Astrocyte of the spinal cord (primary cell): ENCODE results near the gene LRP1-AS.

ENCODE experiments used
- DNase-seq: peaks from one replicate; pipeline ENCODE4 v3.0.0; 2011; ENCODE audit warnings: low read depth, low spot score
- H3K4me3 ChIP-seq: 2 replicates; pipeline ENCODE4 v1.5.1; 2011; ENCODE audit warnings: low read depth, mild to moderate bottlenecking, low read length, moderate library complexity
- in situ Hi-C: cut with HindIII; loops from 2 replicates; pipeline ENCODE4 v1.10.0; 2017; ENCODE audit warnings: low sequenced_read_pairs
- TF ChIP-seq, protein P1 (sequence below): IDR thresholded peaks from 2 replicates; pipeline ENCODE4 v1.5.1; 2012; ENCODE audit warnings: low read depth, mild to moderate bottlenecking, low read length, inconsistent platforms

Gene LRP1-AS

DNA sequence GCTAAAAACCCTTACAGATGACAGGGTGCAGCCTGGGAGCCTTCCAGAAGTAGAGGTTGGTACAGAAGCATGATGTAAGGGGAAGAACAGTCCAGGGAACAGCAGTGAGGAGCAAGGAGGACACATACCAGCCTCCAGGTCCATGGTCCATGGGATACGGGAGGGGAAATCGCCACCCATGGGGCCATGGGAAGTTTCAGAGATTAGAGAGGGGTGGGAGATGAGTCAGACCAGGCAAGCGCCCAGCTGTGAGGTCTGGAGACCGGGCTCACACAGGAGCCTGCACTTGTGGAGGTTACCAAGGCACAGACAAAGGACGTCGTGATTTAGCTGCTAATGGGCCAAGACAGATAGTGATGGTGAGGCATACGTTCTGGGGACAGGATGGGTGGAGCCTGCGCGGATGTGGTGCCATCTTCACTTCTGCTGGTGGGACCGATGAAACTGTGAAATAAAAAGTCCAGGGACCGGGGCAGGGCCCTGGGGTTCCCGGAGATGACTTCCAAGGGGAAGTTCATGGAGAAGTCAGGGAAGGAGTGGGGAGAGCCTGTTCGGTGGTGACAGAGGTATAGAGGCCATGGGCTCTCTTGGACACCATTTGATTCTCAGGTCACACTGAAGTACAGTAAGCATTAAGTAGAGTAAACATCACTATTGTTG, 17.7 kb upstream of the LRP1-AS start:
- peak; percentile 53 for DNase-seq
- in situ Hi-C loops, result no loop called here
- TF ChIP-seq, protein P1, sequence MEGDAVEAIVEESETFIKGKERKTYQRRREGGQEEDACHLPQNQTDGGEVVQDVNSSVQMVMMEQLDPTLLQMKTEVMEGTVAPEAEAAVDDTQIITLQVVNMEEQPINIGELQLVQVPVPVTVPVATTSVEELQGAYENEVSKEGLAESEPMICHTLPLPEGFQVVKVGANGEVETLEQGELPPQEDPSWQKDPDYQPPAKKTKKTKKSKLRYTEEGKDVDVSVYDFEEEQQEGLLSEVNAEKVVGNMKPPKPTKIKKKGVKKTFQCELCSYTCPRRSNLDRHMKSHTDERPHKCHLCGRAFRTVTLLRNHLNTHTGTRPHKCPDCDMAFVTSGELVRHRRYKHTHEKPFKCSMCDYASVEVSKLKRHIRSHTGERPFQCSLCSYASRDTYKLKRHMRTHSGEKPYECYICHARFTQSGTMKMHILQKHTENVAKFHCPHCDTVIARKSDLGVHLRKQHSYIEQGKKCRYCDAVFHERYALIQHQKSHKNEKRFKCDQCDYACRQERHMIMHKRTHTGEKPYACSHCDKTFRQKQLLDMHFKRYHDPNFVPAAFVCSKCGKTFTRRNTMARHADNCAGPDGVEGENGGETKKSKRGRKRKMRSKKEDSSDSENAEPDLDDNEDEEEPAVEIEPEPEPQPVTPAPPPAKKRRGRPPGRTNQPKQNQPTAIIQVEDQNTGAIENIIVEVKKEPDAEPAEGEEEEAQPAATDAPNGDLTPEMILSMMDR, result no peak

DNA sequence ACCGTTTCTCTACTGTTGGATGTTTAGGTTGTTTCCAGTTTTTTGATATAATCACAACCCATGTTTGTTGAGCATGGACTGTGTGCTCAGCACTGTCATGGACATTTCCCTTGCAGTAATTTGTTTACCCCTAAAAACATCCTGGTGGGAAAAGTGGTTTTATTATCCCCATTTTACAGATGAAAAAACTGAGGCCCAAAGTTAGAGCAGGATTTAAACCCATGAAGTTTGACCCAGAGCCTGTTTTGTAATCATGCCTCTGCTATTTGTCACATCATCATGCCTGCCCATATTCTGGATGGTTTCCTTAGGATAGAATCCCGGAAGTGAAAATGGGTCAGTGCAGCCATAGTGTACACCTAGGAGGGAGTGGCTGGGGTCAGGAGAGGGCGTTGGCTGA, 17.0 kb upstream of the LRP1-AS start:
- DNase-seq, result no peak
- in situ Hi-C loops, result no loop called here
- TF ChIP-seq, protein P1, result no peak
- H3K4me3 ChIP-seq, result no peak overlapping the region

More for the DNA sequence above, 17.7 kb upstream of the LRP1-AS start:
- H3K4me3 ChIP-seq, result no peak overlapping the region

DNA sequence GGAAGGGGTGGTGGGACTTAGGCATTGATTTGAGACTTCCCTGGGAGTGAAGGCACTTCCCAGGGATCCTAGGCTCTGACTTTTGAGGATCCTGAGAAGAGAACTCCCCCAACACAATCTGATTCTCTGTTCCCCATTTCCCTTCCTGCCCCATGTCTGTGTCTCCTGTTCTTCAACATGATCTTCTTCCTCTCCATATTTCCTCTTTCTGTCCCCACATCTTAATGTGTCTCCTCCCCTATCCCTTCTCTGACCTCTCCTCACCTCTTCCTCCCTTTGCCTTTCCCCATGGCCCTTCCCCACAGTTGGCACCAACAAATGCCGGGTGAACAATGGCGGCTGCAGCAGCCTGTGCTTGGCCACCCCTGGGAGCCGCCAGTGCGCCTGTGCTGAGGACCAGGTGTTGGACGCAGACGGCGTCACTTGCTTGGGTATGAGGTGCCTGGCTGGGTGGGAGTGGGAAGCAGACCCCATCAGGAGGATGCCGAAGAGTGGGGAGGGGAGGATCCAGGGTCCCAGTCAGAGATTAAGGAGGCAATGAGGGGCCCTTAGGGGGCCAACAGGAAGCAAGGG, 15.2 kb upstream of the LRP1-AS start:
- TF ChIP-seq, protein P1, result no peak
- in situ Hi-C loops, result no loop called here
- DNase-seq, result no peak
- H3K4me3 ChIP-seq, result no peak overlapping the region

DNA sequence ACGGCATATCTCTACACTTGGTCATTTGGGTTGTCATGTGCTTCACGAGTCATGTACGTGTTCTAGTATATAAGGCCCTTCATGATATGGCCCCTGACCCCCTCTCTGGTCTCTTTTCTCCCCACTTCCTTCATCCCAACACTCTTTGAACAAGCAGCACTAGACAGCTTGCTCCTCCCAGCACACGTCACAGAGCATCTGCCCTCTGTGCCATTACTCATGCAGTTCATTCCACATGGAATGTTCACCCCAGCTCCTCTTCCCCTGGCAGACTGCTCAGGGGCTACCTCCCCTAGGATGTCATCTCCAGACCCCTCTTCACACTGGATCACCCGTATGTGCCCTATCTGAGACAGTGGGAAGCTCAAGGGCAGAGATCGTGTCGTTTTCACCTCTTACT, 14.1 kb upstream of the LRP1-AS start:
- in situ Hi-C loops, result no loop called here
- TF ChIP-seq, protein P1, result no peak
- no peak for DNase-seq
- no peak overlapping the region for H3K4me3 ChIP-seq

DNA sequence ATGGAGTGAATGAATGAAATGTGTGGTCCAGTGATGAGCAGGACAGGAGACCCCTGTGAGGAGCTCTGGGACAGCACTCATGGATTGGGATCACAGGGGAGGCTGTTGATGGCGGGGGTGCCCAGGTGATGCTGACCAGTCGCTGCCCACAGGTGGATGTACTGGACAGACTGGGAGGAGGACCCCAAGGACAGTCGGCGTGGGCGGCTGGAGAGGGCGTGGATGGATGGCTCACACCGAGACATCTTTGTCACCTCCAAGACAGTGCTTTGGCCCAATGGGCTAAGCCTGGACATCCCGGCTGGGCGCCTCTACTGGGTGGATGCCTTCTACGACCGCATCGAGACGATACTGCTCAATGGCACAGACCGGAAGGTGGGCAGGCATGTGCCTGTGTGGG, 13.3 kb upstream of the LRP1-AS start:
- TF ChIP-seq, protein P1, result no peak
- in situ Hi-C loops, result no loop called here
- no peak for DNase-seq
- H3K4me3 ChIP-seq, result no peak overlapping the region

DNA sequence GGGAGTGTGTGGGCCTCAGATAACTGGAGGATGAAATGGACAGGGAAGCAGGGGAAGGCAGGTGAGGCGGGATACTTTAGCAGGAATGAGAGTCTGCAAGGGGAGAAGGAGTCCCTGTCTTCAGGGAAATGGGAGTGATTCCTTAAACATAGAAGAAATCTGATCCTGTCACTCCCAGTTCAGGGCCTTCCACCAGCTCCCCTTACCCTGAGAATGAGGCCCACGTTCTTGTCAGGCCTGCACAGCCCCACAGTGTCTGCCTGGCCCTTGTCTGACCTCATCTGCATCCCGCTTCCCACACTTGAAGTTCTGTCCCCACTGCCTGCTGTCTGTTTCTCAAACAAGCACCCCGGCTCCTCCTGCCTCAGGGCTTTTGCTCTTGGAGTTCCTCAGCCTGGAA, 12.6 kb upstream of the LRP1-AS start:
- TF ChIP-seq, protein P1, result no peak
- in situ Hi-C loops, result no loop called here
- DNase-seq, result no peak
- no peak overlapping the region for H3K4me3 ChIP-seq
